Thymus (tissue), 11 donors: ENCODE results near the gene TGM3. TPM values are rescaled to one million over a fixed set of nuclear protein-coding genes. Genes with fewer than 3 reads are reported as not detected.

Experiments used
- DNase-seq, 9 donors: peaks; one replicate each; pipeline ENCODE4 v3.0.0-alpha.2; 2013; ENCODE audit warnings: low spot score in 9 of 9, low read depth in 6 of 9, missing footprints in 1 of 9
- H3K27ac ChIP-seq, 2 donors: one replicate each; pipeline ENCODE4 v1.5.1; 2013; ENCODE audit warnings: control low read depth in 1 of 2, low read depth in 1 of 2, low read length in 1 of 2, mild to moderate bottlenecking in 1 of 2, moderate library complexity in 1 of 2
- H3K27me3 ChIP-seq, 2 donors: one replicate each; pipeline ENCODE4 v1.5.1; 2013; ENCODE audit warnings: low read length in 1 of 2; ENCODE audit not compliant: control insufficient read depth in 2 of 2, insufficient read depth in 1 of 2
- H3K36me3 ChIP-seq, 2 donors: one replicate each; pipeline ENCODE4 v1.5.1; 2013; ENCODE audit warnings: low read length in 1 of 2, mild to moderate bottlenecking in 1 of 2, moderate library complexity in 1 of 2; ENCODE audit not compliant: control insufficient read depth in 2 of 2, insufficient read depth in 2 of 2
- H3K4me1 ChIP-seq, 2 donors: one replicate each; pipeline ENCODE4 v1.5.1; 2013; ENCODE audit warnings: low read length in 2 of 2; ENCODE audit not compliant: control insufficient read depth in 2 of 2, insufficient read depth in 2 of 2
- H3K4me3 ChIP-seq, 2 donors: one replicate each; pipeline ENCODE4 v1.5.1; 2013; ENCODE audit warnings: low read length in 2 of 2, control low read depth in 1 of 2, mild to moderate bottlenecking in 1 of 2
- H3K9me3 ChIP-seq, 2 donors: one replicate each; pipeline ENCODE4 v1.5.1; 2013; ENCODE audit warnings: low read length in 1 of 2, mild to moderate bottlenecking in 1 of 2; ENCODE audit not compliant: control insufficient read depth in 2 of 2, insufficient read depth in 1 of 2
- WGBS: extraction: QIAGEN DNeasy Blood & Tissue Kit; methylation state at CpG from one replicate; pipeline ENCODE4 v1.1.7; 2013; 5-methylcytosine and 5-hydroxymethylcytosine counted together
- polyA plus RNA-seq: library from polyadenylated mRNA; stranded (reverse); fragments of 200-250 nt; gene quantifications from one replicate; pipeline ENCODE4 v1.2.3, GENCODE V29; 2013
- total RNA-seq: library from RNA; stranded (reverse); fragments of 120-200 nt; gene quantifications from one replicate; pipeline ENCODE4 v1.2.4, GENCODE V29; 2013
- donor health status: healthy.

TGM3 gene
- total and polyA plus RNA-seq, 2 donors: 0.28 to 0.66 TPM

DNA sequence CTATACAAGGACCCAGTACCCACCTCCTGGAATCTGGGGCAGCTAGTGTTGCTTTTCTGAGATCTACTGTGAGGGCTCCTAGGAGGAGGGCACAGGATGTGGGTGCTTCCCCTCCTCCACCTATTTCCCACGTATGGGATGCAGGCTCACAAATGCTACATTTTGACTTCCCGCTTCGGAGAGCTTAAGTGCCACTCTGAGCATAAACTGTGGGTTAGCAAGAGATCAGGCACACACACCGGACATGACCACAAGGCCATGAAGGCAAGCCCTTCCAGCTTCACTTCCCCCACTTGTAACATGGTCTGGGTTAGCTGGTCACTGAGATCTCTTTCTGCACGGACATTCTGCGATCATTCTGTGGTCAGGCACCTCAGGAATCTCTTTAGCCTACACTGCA lies 15.7 kb upstream of the TGM3 start:
- DNase-seq: no peak
- H3K27me3 ChIP-seq: no peaks in the 10 kb centered on the region
- H3K9me3 ChIP-seq: no peaks in the 10 kb centered on the region
- no peaks in the 10 kb centered on the region for H3K36me3 ChIP-seq
- H3K4me3 ChIP-seq: no peak overlapping the region
- 62% methylated on average over 6 of the region's 6 CpGs for WGBS
- no peaks in the 10 kb centered on the region for H3K4me1 ChIP-seq
- no peak overlapping the region for H3K27ac ChIP-seq

DNA sequence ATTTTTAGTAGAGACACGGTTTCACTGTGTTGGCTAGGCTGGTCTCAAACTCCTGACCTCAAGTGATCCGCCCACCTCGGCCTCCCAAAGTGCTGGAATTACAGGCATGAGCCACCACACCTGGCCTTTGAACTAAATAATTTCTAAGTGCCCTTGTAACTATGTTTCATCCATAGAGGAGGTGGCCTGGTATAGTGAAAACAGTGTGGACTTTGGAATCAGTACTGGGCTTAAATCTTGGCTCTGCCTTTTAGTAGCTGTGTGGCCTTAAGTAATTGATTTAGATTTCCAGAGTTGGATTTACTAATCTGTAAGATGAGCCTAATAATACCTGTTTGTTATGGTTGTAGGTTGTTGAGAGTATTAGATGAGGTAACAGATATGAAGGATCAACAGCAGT lies 14.2 kb upstream of the TGM3 start:
- no peak for DNase-seq
- Histone ChIP-seq H3K4me1 (no peaks in the 10 kb centered on the region), H3K9me3 (no peaks in the 10 kb centered on the region), H3K4me3 (no peak overlapping the region), H3K36me3 (no peaks in the 10 kb centered on the region), H3K27me3 (no peaks in the 10 kb centered on the region), H3K27ac (no peak overlapping the region)
- WGBS: 96% methylated on average over 3 of the region's 3 CpGs

DNA sequence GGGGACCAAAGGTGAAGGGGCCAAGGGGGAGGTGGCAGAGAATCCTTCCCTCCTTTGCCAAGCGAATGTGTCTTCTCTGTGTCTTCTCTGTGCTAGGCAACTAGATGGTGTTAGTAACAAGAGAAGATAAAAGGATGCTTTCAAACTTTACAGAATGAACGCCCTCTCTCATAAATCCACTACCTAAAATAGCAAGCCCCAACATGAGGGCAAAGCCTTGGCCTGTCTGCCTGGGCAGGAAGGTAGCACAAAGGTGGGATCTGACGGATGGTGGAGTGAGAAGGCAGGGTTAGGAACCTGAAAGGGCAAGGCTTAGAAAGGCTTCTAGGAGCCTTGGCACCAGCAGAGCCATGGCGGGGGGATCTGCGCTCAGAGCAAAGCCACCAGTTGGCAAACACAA lies 13.6 kb upstream of the TGM3 start:
- Histone ChIP-seq H3K4me1 (no peaks in the 10 kb centered on the region), H3K36me3 (no peaks in the 10 kb centered on the region), H3K9me3 (no peaks in the 10 kb centered on the region), H3K27ac (no peak overlapping the region), H3K27me3 (no peaks in the 10 kb centered on the region), H3K4me3 (no peak overlapping the region)
- WGBS: 93% methylated on average over 5 of the region's 5 CpGs
- DNase-seq: no peak

DNA sequence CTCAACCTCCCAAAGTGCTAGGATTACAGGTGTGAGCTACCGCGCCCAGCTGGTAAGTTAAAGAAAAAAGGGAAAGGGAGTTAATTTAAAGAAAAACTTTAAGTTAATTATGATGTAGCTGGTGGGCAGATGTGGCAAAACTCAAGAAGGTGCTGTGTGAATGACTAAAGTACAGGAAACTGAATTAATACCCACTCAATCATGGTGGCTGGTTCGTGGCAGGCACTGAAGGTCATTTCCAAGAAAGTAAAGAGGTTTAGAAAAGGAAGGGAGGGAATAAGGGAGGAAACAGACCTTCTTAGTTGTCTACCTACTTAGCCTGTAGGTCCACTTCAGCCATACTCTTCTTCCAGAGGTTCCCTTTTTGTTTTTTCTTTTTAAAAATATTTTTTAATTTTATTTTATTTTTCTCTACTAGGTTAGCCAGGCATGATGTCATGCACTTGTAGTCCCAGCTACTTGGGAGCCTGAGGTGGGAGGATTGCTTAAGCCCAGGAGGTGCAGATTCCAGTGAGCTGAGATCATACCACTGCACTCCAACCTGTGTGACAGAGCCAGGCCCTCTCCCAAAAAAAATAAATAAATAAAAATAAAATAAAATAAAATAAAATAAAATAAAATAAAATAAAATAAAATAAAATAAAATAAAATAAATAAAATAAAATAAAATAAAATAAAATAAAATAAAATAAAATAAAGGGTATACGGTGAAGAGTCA lies 11.9 kb upstream of the TGM3 start:
- 90% methylated on average over 4 of the region's 4 CpGs for WGBS
- DNase-seq: no peak
- no peaks in the 10 kb centered on the region for H3K36me3 ChIP-seq

DNA sequence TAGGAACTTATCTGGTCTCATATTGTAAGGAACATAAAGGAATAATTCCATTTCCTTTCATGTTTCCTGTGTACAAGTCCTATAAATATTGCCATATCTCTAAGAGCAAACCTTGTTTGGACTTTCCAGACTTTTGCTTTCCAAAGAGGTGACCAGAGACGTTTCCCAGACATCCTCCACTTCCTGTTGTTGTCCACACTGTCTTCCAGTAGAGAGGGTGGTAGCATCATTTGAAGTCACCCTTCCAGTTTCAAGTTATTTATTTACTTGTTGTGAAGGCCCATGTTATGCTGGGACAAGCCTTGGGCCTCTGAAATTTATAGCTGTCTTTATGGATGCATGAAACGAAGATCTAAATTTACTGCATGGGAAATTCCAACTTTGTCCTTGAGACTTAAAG lies 10.6 kb upstream of the TGM3 start:
- no peaks in the 10 kb centered on the region for H3K4me1 ChIP-seq
- H3K4me3 ChIP-seq: no peak overlapping the region
- no peaks in the 10 kb centered on the region for H3K36me3 ChIP-seq
- H3K9me3 ChIP-seq: no peaks in the 10 kb centered on the region
- no peaks in the 10 kb centered on the region for H3K27me3 ChIP-seq
- WGBS: 68% methylated on average over 2 of the region's 2 CpGs
- no peak for DNase-seq
- no peak overlapping the region for H3K27ac ChIP-seq

More for the DNA sequence above, 11.9 kb upstream of the TGM3 start:
- Histone ChIP-seq H3K27me3 (no peaks in the 10 kb centered on the region), H3K27ac (no peak overlapping the region), H3K4me3 (no peak overlapping the region), H3K9me3 (no peaks in the 10 kb centered on the region), H3K4me1 (no peaks in the 10 kb centered on the region)

DNA sequence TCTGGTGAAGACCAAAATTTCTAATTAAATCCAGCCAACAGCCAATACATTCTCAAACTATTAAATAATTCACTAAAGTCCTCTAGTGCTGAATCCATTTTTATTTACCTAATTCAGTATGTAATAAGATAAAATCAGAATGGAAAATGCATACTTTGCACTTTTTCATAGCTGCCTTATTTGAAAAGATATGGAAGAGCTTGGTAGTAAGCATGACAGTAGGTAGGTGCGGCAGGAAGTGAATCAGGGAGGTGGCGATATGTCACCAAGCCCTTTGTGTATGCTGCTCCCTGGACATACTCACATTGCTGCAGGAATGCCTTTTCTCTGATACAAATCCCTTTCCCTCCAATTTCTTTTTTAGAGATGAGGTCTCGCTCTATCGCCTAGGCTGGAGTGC lies 10.2 kb upstream of the TGM3 start:
- Histone ChIP-seq H3K36me3 (no peaks in the 10 kb centered on the region), H3K4me1 (no peaks in the 10 kb centered on the region), H3K27me3 (no peaks in the 10 kb centered on the region), H3K4me3 (no peak overlapping the region), H3K9me3 (no peaks in the 10 kb centered on the region), H3K27ac (no peak overlapping the region)
- DNase-seq: no peak
- 85% methylated on average over 4 of the region's 4 CpGs for WGBS

DNA sequence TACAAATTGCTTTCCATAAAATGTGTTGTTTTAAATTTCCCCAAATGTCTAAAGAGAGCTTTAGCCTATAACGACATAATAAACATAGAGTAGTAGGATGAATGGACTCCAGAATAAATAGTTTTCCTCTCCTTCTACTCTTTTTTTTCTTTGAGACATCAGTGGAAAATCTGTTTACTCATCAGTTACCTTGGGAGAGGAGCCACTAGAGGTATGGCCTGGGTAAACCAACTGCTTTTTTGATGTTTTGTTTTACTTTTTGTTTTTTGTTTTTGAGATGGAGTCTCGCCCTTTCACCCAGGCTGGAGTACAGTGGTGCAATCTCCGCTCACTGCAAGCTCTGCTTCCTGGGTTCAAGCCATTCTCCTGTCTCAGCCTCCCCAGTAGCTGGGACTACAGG lies 8.3 kb upstream of the TGM3 start:
- WGBS: 93% methylated on average over 3 of the region's 3 CpGs
- Histone ChIP-seq H3K4me3 (no peak overlapping the region), H3K36me3 (no peaks in the 10 kb centered on the region), H3K27ac (no peak overlapping the region), H3K4me1 (no peaks in the 10 kb centered on the region), H3K27me3 (no peaks in the 10 kb centered on the region), H3K9me3 (no peaks in the 10 kb centered on the region)
- no peak for DNase-seq

DNA sequence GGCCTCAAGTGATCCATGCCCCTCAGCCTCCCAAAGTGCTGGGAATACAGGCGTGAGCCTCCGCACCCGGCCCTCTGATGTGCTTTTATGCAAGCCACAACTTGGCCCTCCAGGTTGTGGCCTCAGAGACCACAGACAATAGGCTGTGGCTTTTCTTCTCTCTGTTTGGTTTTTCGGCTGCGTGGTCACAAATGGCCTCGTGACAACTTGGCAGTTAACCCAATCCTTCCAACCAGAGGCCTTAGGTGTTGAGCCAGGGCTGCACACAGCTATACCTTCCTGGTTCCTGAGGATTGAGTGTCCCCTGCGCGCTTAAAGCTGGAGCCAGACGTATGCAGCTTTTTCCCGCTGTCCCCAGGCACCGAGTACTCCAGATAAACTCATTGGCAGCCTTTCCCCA lies 6.3 kb upstream of the TGM3 start:
- no peak overlapping the region for H3K27ac ChIP-seq
- no peaks in the 10 kb centered on the region for H3K9me3 ChIP-seq
- no peak for DNase-seq
- H3K4me3 ChIP-seq: no peak overlapping the region
- H3K4me1 ChIP-seq: no peaks in the 10 kb centered on the region
- 46% methylated on average over 11 of the region's 11 CpGs for WGBS
- H3K36me3 ChIP-seq: no peaks in the 10 kb centered on the region
- no peaks in the 10 kb centered on the region for H3K27me3 ChIP-seq

DNA sequence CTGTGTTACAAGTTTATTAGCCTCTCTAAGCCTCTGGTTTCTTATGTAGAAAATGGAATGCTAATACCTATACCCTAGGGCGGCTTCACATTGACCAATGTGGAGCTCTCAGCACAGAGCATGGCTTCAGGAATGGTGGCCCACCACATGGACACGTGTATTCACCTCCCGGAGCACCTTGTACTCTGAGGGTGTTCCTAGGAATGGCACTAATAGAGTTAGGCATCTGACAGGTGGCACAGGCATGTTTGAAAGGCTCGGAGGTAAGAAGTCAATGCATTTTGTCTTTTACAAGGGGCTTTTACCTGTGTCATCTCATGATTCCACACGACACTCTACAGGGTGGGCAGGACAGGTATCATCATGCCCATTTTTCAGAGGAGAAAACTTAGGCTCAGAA lies 5.3 kb upstream of the TGM3 start:
- DNase-seq: no peak
- Histone ChIP-seq H3K9me3 (no peaks in the 10 kb centered on the region), H3K4me3 (no peak overlapping the region), H3K36me3 (no peaks in the 10 kb centered on the region), H3K27me3 (no peaks in the 10 kb centered on the region), H3K4me1 (no peaks in the 10 kb centered on the region), H3K27ac (no peak overlapping the region)
- WGBS: 97% methylated on average over 5 of the region's 5 CpGs
